Skeletal muscle tissue (tissue), 5 donors: ENCODE measurements around the gene GOLGA8T. TPM values are rescaled to one million over a fixed set of nuclear protein-coding genes. Genes with fewer than 3 reads are reported as not detected.
"Not testable (repeated sequence)": the region's sequence is repeated elsewhere in the genome, so short reads cannot be mapped to it uniquely, and the experiment has no call there.

Experiments used
- H3K27ac ChIP-seq: one replicate; pipeline ENCODE4 v1.7.0; 2013; ENCODE audit warnings: mild to moderate bottlenecking, low read depth, low read length, inconsistent platforms
- H3K27me3 ChIP-seq, 3 donors: one replicate each; pipeline ENCODE4 v1.7.0; 2013; ENCODE audit warnings: low read length in 3 of 3; ENCODE audit not compliant: control insufficient read depth in 3 of 3, insufficient read depth in 3 of 3
- H3K36me3 ChIP-seq, 3 donors: one replicate each; pipeline ENCODE4 v1.7.0; 2013; ENCODE audit warnings: low read length in 3 of 3; ENCODE audit not compliant: control insufficient read depth in 3 of 3, insufficient read depth in 3 of 3
- H3K4me1 ChIP-seq, 3 donors: one replicate each; pipeline ENCODE4 v1.7.0; 2013; ENCODE audit warnings: low read length in 3 of 3, mild to moderate bottlenecking in 3 of 3; ENCODE audit not compliant: control insufficient read depth in 3 of 3, insufficient read depth in 3 of 3
- H3K4me3 ChIP-seq, 3 donors: one replicate each; pipeline ENCODE4 v1.7.0; 2013; ENCODE audit warnings: low read length in 3 of 3
- H3K9ac ChIP-seq, 3 donors: one replicate each; pipeline ENCODE4 v1.7.0; 2013; ENCODE audit warnings: low read length in 3 of 3, mild to moderate bottlenecking in 3 of 3, moderate library complexity in 2 of 3, low read depth in 1 of 3
- H3K9me3 ChIP-seq, 3 donors: one replicate each; pipeline ENCODE4 v1.7.0; 2013; ENCODE audit warnings: low read length in 3 of 3; ENCODE audit not compliant: control insufficient read depth in 3 of 3
- small RNA-seq: library from RNA; depleted of rRNA; stranded (forward); fragments of <200 nt; gene quantifications from one replicate; pipeline ENCODE3, GENCODE V24; 2014
- total RNA-seq: library from RNA; depleted of rRNA; stranded (reverse); fragments of >200 nt; gene quantifications from one replicate; pipeline ENCODE4 v1.2.3, GENCODE V29; 2014
- donor health status: Osteomylitis.

Gene GOLGA8T
- total RNA-seq, 1 donor from 2014 or later, result not detected

DNA sequence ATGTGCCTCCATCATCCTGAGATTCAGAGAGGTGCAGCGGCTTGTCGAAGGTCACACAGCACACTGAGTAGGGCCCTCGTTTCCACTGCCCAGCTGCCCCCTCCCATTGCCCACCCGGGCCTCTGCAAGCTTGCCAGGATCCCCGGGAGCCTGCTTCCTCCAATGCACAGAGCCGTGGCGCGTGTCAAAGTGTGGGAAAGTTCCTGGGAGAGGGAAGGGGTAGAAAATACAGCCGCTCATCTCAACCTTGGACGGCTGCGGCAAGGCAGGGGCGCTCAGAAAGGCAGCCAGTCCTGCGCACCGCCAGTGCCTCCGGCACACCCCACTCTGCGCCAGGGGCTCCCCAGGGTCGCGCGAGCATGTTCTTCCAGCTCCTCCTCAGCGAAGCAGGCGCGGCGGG lies 56.3 kb downstream of the GOLGA8T start:
- not testable (repeated sequence) for H3K4me1 ChIP-seq, H3K9ac ChIP-seq, H3K4me3 ChIP-seq, H3K27ac ChIP-seq, H3K27me3 ChIP-seq, H3K9me3 ChIP-seq, H3K36me3 ChIP-seq

DNA sequence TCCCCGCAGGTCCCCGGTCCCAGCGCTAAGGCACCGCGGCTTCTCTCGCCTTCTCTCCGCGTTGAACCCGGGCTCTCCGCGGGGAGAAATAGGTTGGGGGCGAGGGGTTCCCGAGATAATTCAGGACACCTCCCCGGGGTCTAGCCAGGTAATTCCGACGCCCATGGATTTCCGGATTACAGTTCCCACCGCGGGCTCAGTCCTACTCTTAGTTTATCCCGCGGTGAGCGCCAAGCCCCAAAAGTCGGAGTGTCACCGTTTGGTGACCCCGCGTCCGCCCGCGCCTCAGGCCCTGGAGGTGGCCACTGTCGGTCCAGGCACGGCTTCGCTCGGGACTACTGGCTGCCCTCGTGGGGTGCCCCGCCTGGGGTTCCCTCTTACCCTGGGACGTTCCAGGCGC lies 56.8 kb downstream of the GOLGA8T start:
- not testable (repeated sequence) for H3K27ac ChIP-seq, H3K4me1 ChIP-seq, H3K36me3 ChIP-seq, H3K9me3 ChIP-seq, H3K9ac ChIP-seq, H3K4me3 ChIP-seq, H3K27me3 ChIP-seq

DNA sequence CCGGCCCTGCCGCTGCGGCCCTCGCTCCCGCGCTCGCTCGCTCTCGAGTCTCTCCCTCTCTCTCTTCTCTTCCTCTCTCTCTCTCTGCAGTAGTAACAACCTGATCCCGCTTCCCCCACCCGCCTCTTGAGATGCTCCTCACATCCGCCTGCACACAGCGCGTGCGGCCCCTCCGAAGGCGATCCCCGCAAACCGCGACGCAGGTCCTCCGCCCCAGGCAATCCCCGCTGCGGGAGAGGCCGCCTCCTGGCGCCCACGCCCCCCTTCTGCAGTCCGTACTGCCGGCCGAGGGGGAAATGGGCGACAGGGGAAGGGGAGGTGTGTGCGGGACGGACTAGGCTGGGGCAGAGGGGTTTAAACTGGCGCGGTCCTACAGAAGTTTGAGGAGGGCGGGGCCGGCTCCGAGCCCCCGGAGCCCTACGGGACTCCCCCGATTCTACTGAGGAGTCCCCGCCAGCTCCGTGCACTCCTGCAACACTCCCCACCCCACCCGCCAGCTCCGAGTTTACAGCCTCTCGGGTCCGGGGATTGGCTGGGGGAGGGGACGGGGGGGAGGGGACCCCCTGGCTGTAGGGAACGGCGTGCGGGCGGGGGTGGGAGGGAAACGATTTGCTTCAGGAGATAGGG lies 57.4 kb downstream of the GOLGA8T start:
- not testable (repeated sequence) for H3K27ac ChIP-seq, H3K4me3 ChIP-seq, H3K4me1 ChIP-seq, H3K9me3 ChIP-seq, H3K36me3 ChIP-seq, H3K9ac ChIP-seq, H3K27me3 ChIP-seq

DNA sequence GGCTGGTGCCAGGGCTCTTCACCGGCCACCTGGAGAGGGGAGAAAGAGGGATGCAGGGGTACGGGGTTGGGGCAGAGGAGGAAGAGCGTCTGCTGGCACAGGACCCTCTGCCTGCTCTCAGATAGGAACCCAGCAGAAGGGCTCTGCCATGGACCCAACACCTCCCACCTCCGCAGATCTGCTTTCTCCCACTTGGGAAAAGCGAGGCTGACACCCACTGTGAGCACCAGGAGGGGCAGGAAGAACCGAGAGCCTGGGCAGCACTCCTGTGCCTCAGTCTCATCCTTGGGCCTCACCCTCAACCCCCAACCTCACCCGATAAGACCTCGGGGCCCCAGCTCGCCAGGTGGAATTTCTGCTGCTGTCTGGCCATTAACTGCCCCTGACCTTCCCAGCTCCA lies 58.0 kb downstream of the GOLGA8T start:
- H3K4me3 ChIP-seq, H3K27ac ChIP-seq, H3K36me3 ChIP-seq, H3K4me1 ChIP-seq, H3K9ac ChIP-seq, H3K27me3 ChIP-seq, H3K9me3 ChIP-seq: not testable (repeated sequence)

Small RNA genes lying within 50 kb of the gene (small RNA-seq; reads per million reads assigned to genes)
- not detected for gene AC120045.2
- not detected for gene RF00096
- gene RN7SL469P, result not detected
- not detected for gene RN7SL673P

Other genes with a start within 250 kb of the GOLGA8T start
- gene GOLGA8J, start 52.1 kb upstream of the GOLGA8T start, total RNA-seq, result not detected